Prostate gland (tissue), 2 donors: ENCODE measurements around the gene IGFBP7.

Experiments
- POLR2AphosphoS5 ChIP-seq: sonication (generic); formaldehyde crosslinking; IDR thresholded peaks from one replicate; pipeline ENCODE4 v1.6.1; 2017; ENCODE audit warnings: antibody characterized with exemption
- TF ChIP-seq, protein P1 (sequence below), 4 experiments: fragments of 200-600 bp in 2 of 4; fragments of 450-650 bp in 2 of 4; sonication (generic) in 2 of 4; IDR thresholded peaks; 1 replicate in 3 of 4; 2 replicates in 1 of 4; pipeline ENCODE4 v1.5.1; 2016 to 2019; ENCODE audit warnings: antibody characterized with exemption in 4 of 4, mild to moderate bottlenecking in 2 of 4, moderate library complexity in 2 of 4

DNA sequence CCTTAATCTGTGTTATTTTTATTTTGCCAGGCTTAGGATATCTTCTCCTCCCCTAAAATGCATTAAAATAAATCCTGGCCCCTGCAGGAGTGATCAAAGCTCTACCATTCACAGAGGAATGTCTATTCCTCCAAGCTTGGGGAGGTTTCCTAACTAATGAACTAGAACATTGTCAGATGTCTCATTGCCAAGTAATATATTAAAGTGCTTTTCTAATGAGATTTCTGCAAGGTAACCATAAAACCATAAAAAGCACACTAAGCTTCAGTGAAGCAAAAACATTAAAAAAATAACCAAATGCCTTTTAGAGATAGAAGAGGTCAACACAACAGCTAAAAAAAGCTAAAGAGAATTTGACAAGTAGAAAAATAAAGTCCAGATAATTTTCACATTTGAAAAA, 34.8 kb downstream of the IGFBP7 start:
- TF ChIP-seq, protein P1, sequence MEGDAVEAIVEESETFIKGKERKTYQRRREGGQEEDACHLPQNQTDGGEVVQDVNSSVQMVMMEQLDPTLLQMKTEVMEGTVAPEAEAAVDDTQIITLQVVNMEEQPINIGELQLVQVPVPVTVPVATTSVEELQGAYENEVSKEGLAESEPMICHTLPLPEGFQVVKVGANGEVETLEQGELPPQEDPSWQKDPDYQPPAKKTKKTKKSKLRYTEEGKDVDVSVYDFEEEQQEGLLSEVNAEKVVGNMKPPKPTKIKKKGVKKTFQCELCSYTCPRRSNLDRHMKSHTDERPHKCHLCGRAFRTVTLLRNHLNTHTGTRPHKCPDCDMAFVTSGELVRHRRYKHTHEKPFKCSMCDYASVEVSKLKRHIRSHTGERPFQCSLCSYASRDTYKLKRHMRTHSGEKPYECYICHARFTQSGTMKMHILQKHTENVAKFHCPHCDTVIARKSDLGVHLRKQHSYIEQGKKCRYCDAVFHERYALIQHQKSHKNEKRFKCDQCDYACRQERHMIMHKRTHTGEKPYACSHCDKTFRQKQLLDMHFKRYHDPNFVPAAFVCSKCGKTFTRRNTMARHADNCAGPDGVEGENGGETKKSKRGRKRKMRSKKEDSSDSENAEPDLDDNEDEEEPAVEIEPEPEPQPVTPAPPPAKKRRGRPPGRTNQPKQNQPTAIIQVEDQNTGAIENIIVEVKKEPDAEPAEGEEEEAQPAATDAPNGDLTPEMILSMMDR (IDR thresholded peaks at IDR 0.05) = no peak
- no peak for TF ChIP-seq POLR2AphosphoS5
